GM12865 (cell line): ENCODE measurements around the gene DGAT2.
A peak's percentile ranks its signal among the peaks of the same experiment; 100 is the strongest.

Experiments used
- DNase-seq: peaks from one replicate; pipeline ENCODE4 v3.0.0; 2010; ENCODE audit warnings: low read depth
- H3K4me3 ChIP-seq: 2 replicates; pipeline ENCODE4 v1.5.1; 2011; ENCODE audit warnings: mild to moderate bottlenecking, low read depth, low read length, control low read depth
- TF ChIP-seq, protein P1 (sequence below): IDR thresholded peaks from 2 replicates; pipeline ENCODE4 v1.5.1; 2011; ENCODE audit warnings: low read length, control low read depth, low read depth, inconsistent platforms; ENCODE audit not compliant: insufficient read depth; ENCODE audit errors: missing control alignments

Gene DGAT2

DNA sequence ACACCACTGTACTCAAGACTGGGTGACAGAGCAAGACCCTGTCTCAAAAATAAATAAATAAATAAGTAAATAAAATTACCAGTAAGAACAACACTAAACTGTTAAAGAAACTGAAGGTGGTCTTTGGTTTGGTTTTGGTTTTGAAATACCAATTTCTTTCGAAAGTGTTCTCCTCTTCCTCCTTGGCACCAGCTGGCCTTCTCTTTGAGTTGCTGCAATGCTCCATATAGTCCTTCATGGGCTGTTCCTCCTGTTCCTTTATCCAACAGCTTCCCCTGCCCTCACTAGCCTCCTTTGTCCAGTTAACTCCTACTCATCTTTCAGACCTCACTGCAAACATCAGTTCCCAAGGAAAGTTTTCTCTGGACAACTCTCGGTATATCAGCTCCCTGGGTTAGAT is 41.4 kb downstream of the DGAT2 start:
- TF ChIP-seq, protein P1, sequence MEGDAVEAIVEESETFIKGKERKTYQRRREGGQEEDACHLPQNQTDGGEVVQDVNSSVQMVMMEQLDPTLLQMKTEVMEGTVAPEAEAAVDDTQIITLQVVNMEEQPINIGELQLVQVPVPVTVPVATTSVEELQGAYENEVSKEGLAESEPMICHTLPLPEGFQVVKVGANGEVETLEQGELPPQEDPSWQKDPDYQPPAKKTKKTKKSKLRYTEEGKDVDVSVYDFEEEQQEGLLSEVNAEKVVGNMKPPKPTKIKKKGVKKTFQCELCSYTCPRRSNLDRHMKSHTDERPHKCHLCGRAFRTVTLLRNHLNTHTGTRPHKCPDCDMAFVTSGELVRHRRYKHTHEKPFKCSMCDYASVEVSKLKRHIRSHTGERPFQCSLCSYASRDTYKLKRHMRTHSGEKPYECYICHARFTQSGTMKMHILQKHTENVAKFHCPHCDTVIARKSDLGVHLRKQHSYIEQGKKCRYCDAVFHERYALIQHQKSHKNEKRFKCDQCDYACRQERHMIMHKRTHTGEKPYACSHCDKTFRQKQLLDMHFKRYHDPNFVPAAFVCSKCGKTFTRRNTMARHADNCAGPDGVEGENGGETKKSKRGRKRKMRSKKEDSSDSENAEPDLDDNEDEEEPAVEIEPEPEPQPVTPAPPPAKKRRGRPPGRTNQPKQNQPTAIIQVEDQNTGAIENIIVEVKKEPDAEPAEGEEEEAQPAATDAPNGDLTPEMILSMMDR = no peak
- no peak overlapping the region for H3K4me3 ChIP-seq
- no peak for DNase-seq

DNA sequence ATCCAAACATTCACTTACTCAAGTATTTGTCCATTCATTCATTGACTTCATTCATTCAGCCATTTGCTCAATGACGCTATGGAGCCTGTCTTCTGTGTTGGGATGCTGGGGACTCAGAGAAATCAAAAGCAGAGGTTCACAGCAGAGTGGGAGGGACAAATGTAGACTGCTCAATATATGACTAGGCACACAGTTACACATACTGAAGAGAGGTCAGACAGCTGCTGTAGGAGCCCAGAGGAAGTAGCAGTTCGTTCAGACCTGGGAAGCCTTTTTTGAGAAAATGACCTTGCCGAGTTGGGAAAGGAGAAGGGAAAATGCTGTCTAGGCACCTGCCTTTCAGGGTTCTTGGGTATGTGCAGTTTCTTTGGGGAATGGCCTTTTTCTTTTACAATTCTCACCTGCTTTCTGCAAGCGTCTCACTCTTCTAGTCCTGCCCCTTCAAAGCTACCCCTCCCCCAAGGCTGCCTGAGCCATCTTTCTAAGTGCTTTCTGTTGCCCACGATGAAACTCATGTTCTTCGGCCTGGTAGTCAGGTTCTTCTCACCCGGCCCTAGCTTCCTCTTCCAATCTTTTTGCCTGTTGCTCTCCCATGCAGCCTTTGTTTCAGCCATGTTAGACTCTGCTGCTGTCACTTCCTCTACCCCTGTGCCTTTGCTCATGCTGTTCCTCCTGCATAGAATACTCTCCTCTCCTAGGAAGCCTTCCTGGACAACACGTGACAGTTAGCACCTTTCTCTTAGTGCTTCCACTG is 42.2 kb downstream of the DGAT2 start:
- DNase-seq = peak; percentile 85
- H3K4me3 ChIP-seq = peak overlapping the region; percentile 50
- TF ChIP-seq, protein P1 = no peak

DNA sequence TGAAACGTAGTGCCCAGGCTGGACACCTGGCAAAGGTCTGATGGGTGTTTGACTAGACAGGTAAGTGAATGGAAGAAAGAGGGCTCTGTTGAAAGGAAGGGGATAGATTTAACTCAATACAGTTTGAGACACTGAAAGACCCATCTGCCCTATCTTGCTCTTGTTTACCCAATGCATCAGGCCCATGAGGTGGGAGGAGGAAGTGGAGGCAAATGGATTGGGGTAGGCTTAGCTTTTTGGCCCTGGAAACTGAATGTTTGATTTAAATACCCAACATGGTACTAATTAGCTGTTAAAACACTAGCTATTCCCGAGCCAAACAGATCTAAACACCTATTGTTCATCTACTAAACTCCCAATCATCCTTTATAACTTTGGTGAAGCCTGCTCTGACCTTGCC is 42.9 kb downstream of the DGAT2 start:
- TF ChIP-seq, protein P1 = no peak
- peak overlapping the region; percentile 50 for H3K4me3 ChIP-seq
- peak; percentile 51 for DNase-seq

DNA sequence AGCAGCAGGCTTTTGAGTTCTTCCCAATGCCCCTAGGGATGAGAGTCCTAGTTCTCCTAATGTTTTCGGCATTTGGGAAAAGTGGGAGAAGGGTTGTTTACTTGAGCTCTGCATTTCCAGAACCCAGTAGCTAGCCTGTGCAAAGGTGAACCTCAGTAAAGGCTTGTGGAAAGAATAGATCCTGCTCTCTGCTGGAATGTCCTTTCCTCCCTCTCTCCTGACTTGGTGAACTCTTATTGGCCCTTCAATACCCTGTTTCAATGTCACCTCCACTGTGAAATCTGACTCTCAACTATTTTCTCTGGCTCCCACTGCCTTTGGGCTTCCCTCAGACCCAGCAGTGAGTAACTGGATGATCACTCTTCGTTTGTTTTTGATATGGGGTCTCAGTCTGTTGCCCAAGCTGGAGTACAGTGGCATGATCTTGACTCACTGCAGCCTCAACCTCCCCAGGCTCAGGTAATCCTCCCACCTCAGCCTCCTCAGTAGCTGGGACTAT is 44.0 kb downstream of the DGAT2 start:
- DNase-seq = no peak
- peak overlapping the region; percentile 4 for H3K4me3 ChIP-seq
- TF ChIP-seq, protein P1 = no peak

DNA sequence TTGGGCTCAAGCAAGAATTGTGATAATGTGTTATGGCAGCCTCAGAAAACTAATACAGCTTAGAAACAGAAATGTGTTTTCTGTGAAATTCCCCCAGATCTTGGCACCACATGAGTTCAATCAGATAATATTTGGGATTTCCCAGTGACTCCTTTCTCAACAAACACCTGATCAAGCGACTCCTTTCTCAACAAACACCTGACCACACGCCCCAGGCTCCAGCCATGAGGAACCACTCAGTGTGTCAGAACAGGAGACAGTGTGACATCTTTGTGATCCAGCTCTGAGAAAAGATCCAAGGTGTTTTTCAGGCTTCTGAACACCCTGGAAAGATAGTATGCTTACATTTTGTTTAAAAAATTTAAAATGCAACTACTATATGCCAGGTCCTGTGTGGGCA is 44.5 kb downstream of the DGAT2 start:
- TF ChIP-seq, protein P1 = no peak
- DNase-seq = peak; percentile 76
- H3K4me3 ChIP-seq = peak overlapping the region; percentile 94

DNA sequence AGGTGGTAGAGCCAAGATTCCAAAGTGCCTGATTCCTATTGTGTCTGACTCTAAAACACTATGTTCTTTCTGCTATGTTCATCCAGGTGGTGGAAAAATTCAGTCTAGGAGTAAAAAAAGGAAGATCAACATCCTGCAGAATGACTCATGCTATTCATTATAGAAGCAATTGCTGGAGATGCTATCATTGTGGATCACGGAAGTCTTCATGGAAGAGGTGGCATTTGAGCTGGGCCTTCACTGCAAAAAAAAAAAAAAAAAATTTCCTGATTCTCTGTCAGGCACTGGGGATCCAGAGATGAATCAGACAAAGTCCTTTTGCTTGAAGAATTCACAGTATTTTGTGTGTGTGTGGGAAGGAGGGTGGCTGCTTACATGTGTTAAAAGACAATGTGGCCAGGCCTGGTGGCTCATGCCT is 45.1 kb downstream of the DGAT2 start:
- H3K4me3 ChIP-seq = peak overlapping the region; percentile 94
- TF ChIP-seq, protein P1 = no peak
- no peak for DNase-seq

DNA sequence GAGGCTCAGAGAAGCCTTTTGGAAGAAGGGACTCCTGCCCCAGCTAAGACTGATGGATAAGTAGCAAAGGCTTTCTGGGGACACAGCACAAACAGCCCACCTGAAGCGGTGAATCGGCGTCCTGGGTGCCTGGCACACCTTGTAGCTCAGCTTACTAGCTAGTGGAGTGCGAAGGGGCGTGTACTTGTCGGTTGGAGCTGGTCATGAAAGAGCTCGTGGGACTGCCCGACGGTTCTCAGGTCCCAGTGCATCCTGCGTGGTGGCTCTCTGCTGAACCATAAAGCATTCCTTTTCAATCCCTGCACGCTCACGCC is 45.7 kb downstream of the DGAT2 start:
- peak overlapping the region; percentile 94 for H3K4me3 ChIP-seq
- DNase-seq = no peak
- TF ChIP-seq, protein P1 = no peak
